ENCODE results near the gene KDM1A. TPM values are rescaled to one million over a fixed set of nuclear protein-coding genes. Genes with fewer than 3 reads are reported as not detected.

KDM1A gene
- polyA plus RNA-seq = 82.0 to 99.1 TPM (median 84.8 TPM) in 3 replicates
- polyA plus RNA-seq (2011; ENCODE audit: low read depth) = 40.6 TPM
- polyA plus RNA-seq (2011; cell fraction: cytosol; rRNA removed) = 62.5 and 65.4 TPM in 2 replicates
- 84.7 and 104 TPM in 2 replicates for polyA plus RNA-seq (2011; cell fraction: nucleus; rRNA removed)
- polyA plus RNA-seq (2012; ENCODE audit: low replicate concordance) = 39.2 and 65.3 TPM in 2 replicates
- 75.0 to 131 TPM (median 102 TPM) in 3 replicates for polyA minus RNA-seq
- polyA minus RNA-seq (2011; cell fraction: cytosol; rRNA and poly(A)+ RNA removed) = 52.2 TPM
- 32.9 and 48.7 TPM in 2 replicates for polyA minus RNA-seq (2011; cell fraction: nucleus; rRNA and poly(A)+ RNA removed)

- no peaks in the 10 kb centered on the region for H3K27me3 ChIP-seq (ENCODE audit: control insufficient read depth, extremely low read depth, insufficient read depth, low read length)
- H3K79me2 ChIP-seq (ENCODE audit: control insufficient read depth, insufficient read depth, low read length) = peaks cover 49% of the 10 kb centered on the region
- dilution Hi-C loops (cut with MboI; ENCODE audit: extremely low pct_ligation_motif_present, low sequenced_read_pairs) = no loop called here
- H3K36me3 ChIP-seq (ENCODE audit: control insufficient read depth in 2 of 2, extremely low read depth in 1 of 2, insufficient read depth in 2 of 2, low read length in 2 of 2) = no peaks in the 10 kb centered on the region
- peak within 1 kb of the TSS; percentile 97 for H2AFZ ChIP-seq (ENCODE audit: control insufficient read depth, low read length)
- DNase-seq (ENCODE audit: low read depth, low spot score) (peak; percentile 62), FAIRE-seq (peak; percentile 69)
- no peaks in the 10 kb centered on the region for H3K9me1 ChIP-seq (ENCODE audit: control insufficient read depth, extremely low read depth, insufficient read depth, low read length)
- peaks cover 6% of the 10 kb centered on the region for H3K4me1 ChIP-seq (ENCODE audit: control insufficient read depth, extremely low read depth, insufficient read depth, low read length)
- peaks cover 5% of the 10 kb centered on the region for H4K20me1 ChIP-seq (ENCODE audit: control insufficient read depth, extremely low read depth, insufficient read depth, low read length)
- TF ChIP-seq CTCF (optimal IDR thresholded peaks at IDR 0.05 in 1 of 3, IDR thresholded peaks at IDR 0.05 in 1 of 3, conservative IDR thresholded peaks at IDR 0.05 in 1 of 3; ENCODE audit: extremely low read depth in 1 of 3, insufficient read depth in 2 of 3, low read length in 3 of 3) (peak; percentile 24 to 60 (median 33)), EZH2 (IDR thresholded peaks at IDR 0.05; ENCODE audit: low read length) (no peak)
- peak within 1 kb of the TSS; percentile 94 to 98 (median 95) for H3K4me3 ChIP-seq (ENCODE audit: control insufficient read depth in 2 of 3, extremely low read depth in 1 of 3, insufficient read depth in 2 of 3, low read depth in 1 of 3, low read length in 3 of 3)
- H3K9ac ChIP-seq (ENCODE audit: control insufficient read depth, extremely low read depth, insufficient read depth, low read length) = peak within 1 kb of the TSS; percentile 97
- H3K4me2 ChIP-seq (ENCODE audit: control insufficient read depth, extremely low read depth, insufficient read depth, low read depth, low read length) = peak within 1 kb of the TSS; percentile 100
- peak within 1 kb of the TSS; percentile 94 for H3K27ac ChIP-seq (ENCODE audit: control insufficient read depth, insufficient read depth, low read length)
- H3K9me3 ChIP-seq (ENCODE audit: control insufficient read depth, low read depth, low read length) = no peaks in the 10 kb centered on the region
Measured at GRCh38 chr1:23019094-23019862, at the start of gene KDM1A. KDM1A (plus strand) TSS chr1:23019468; CDS start chr1:23019597, 129 bp downstream.

- H3K4me3 ChIP-seq (ENCODE audit: control insufficient read depth in 2 of 3, extremely low read depth in 1 of 3, insufficient read depth in 2 of 3, low read depth in 1 of 3, low read length in 3 of 3) = no peak overlapping the region
- no peak for TF ChIP-seq EZH2 (IDR thresholded peaks at IDR 0.05; ENCODE audit: low read length)
- no peak for TF ChIP-seq CTCF (optimal IDR thresholded peaks at IDR 0.05 in 1 of 3, IDR thresholded peaks at IDR 0.05 in 1 of 3, conservative IDR thresholded peaks at IDR 0.05 in 1 of 3; ENCODE audit: extremely low read depth in 1 of 3, insufficient read depth in 2 of 3, low read length in 3 of 3)
- FAIRE-seq = no peak
- DNase-seq (ENCODE audit: low read depth, low spot score) = no peak
- H3K4me1 ChIP-seq (ENCODE audit: control insufficient read depth, extremely low read depth, insufficient read depth, low read length) = no peaks in the 10 kb centered on the region
- dilution Hi-C loops (cut with MboI; ENCODE audit: extremely low pct_ligation_motif_present, low sequenced_read_pairs) = no loop called here
- peaks cover 22% of the 10 kb centered on the region for H3K27me3 ChIP-seq (ENCODE audit: control insufficient read depth, extremely low read depth, insufficient read depth, low read length)
- H4K20me1 ChIP-seq (ENCODE audit: control insufficient read depth, extremely low read depth, insufficient read depth, low read length) = no peaks in the 10 kb centered on the region
- H3K27ac ChIP-seq (ENCODE audit: control insufficient read depth, insufficient read depth, low read length) = no peak overlapping the region
- H3K4me2 ChIP-seq (ENCODE audit: control insufficient read depth, extremely low read depth, insufficient read depth, low read depth, low read length) = no peak overlapping the region
- H3K36me3 ChIP-seq (ENCODE audit: control insufficient read depth in 2 of 2, extremely low read depth in 1 of 2, insufficient read depth in 2 of 2, low read length in 2 of 2) = no peaks in the 10 kb centered on the region
- H3K9ac ChIP-seq (ENCODE audit: control insufficient read depth, extremely low read depth, insufficient read depth, low read length) = no peak overlapping the region
- H2AFZ ChIP-seq (ENCODE audit: control insufficient read depth, low read length) = no peak overlapping the region
- H3K9me3 ChIP-seq (ENCODE audit: control insufficient read depth, low read depth, low read length) = no peaks in the 10 kb centered on the region
- no peaks in the 10 kb centered on the region for H3K9me1 ChIP-seq (ENCODE audit: control insufficient read depth, extremely low read depth, insufficient read depth, low read length)
- no peaks in the 10 kb centered on the region for H3K79me2 ChIP-seq (ENCODE audit: control insufficient read depth, insufficient read depth, low read length)
Measured at GRCh38 chr1:22970096-22970495, 49.2 kb upstream of the KDM1A start.
